CD4-positive, alpha-beta T cell treated with Interleukin-10 for 1 hour (primary cell): Measurements from ENCODE around the gene DYSF.

Experiments
- DNase-seq: peaks from one replicate; pipeline ENCODE4 v3.0.0-alpha.2; 2020

The DYSF gene

GRCh38 chr2:71531522-71532047, 78.2 kb downstream of the DYSF start:
- DNase-seq: no peak

DNA sequence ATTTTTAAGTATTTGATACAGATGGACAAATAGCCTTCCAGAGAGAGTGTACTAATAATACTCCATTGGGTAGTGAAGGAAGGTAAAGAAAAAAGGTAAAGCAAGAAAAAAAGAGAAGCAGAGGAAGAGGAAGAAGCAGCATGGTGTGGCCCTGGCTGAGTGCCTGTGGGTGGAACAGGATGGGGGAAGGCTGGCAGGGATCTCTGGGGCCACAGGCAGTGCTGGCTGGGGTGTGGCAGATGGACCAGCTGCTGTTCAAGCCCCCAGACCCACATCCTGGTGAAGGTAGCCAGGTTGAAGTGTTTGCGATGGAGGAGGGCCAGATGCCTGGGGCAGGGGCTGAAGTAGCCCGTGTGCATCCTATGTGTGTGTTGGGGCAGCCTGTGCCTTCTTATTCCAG, 79.0 kb downstream of the DYSF start:
- no peak for DNase-seq

GRCh38 chr2:71534201-71534600, 80.8 kb downstream of the DYSF start:
- DNase-seq: no peak

- no peak for DNase-seq
These were observed 81.5 kb downstream of the DYSF start for GRCh38 chr2:71534826-71535225.

GRCh38 chr2:71535526-71535925, 82.2 kb downstream of the DYSF start:
- no peak for DNase-seq

- no peak for DNase-seq
These were observed 82.9 kb downstream of the DYSF start for GRCh38 chr2:71536226-71536671.

DNA sequence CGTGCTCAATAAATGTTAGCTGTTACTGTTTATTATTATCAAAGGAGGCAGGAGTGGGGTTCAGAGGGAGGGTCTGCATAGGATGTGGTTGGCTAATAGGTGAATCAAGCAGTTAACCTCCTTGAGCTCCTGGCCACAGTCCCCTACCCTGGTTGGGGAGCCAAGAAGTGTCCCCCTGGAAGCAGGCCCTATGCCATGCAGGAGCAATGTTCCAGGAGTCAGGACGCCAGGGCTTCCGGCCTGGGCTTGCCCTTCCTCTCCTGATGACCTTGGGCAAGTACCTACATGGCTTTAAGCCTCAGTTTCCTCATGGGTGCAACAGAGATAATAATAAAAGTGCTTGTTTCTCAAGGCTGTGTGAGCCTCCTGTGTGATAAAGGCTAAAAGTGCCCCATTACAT, 84.9 kb downstream of the DYSF start:
- DNase-seq: no peak

DNA sequence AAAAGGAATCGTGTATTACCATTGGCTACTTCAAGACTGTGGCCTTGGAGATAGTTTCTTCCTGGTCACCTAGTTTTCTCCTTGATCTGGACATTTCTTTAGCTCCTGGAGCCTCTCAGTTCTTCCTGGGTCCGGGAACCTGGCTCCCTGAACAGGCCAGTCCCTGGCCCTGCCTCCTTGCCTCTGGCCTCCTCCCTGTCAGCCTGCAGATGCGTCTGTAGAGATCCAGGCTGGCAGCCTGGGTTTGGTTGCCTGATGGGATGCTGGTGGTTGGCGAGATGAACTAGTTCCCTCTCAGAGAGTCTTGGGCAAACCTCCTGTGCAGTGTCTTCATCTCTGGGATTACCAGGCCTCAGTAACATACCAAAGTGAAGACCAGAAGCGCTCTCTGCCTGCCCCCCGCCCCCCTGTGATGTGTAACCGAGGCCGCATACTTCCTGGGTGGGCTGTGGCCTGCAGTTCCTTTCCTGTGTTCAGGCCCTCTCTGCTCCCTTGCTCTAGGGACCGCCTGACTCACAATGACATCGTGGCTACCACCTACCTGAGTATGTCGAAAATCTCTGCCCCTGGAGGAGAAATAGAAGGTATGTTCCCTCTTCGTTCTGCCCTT, 85.4 kb downstream of the DYSF start:
- DNase-seq: no peak

GRCh38 chr2:71540818-71541217, 87.5 kb downstream of the DYSF start:
- no peak for DNase-seq

DNA sequence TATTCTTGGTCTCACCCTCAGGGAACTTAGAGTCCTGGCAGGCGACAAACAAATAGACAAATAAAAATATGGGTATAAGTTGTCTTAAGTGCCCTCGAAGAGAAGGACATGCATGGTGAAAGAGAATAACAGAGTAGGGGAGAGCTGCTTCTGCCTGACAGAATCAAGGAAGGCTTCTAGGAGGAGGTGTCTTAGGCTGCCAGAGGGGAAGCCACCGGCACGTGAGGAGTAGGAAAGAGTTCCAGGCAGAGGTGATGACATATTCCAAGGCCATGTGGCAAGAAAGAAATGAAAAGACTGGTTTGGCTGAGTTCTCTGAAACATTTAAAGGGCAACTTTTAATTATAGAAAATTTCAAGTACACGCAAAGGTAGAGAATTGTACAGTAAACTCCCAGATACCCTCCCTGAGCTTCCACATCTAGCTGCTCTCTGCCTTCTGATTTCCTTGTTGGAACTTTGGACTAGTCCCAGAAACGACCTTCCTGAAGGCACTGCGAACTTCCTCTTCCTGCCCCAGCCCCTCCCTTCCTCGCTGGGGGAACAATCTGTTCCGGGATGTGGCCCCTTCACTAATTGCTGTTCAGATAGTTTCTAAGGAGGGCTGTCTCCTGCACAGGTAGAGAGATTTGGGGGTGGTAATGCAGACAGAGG, 91.7 kb downstream of the DYSF start:
- DNase-seq: no peak

DNA sequence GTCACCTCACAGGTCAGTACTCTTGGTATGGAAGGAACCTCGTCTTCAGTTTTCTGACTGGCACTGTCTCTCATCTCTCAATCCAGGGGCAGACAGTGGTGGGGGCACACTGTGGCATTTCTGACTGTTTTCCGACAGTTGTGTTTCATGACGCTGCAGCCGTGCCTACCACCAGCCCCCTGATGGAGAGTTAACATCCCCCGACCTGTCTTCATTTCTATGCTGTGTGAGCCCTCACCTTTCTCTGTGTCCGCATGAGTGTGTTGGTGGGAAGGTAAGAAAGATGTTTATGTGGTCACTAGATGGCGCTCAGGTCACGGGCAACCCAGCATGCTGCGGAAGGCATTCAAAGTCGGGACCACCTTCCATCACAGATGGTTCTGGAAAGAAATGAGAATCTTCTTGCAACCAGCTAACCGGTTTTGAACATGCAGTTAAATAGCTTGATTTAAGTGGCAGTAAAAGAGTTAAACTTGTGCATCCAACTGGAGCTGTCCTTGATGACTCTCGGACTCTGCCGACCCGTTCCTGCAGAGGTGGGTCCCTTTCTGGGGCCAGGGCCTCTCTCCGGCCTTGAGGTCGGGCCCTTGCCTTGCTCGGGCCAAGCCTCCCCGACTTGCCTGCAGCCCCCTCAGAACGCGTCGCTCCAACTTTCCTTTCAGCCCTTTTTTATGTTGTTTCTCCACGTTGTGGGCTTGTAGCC, 92.4 kb downstream of the DYSF start:
- peak; percentile 47 for DNase-seq

DNA sequence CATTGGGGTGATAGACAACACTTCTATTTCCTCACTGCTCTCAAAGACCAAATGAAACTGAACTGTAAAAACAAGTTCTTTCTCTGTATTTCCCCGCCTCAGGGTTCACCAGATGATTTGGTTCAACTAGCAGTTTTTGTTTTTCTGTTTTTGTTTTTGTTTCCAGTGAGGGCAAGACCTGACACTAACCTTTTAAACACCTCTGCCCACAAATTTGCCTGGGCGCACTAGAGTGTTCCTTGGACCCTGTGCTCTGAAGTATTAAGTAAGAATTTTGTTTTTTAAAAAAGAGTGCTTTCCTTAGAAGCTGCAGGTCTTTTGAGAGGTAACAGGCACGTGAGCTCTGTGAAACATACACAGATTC, 92.9 kb downstream of the DYSF start:
- DNase-seq: no peak

DNA sequence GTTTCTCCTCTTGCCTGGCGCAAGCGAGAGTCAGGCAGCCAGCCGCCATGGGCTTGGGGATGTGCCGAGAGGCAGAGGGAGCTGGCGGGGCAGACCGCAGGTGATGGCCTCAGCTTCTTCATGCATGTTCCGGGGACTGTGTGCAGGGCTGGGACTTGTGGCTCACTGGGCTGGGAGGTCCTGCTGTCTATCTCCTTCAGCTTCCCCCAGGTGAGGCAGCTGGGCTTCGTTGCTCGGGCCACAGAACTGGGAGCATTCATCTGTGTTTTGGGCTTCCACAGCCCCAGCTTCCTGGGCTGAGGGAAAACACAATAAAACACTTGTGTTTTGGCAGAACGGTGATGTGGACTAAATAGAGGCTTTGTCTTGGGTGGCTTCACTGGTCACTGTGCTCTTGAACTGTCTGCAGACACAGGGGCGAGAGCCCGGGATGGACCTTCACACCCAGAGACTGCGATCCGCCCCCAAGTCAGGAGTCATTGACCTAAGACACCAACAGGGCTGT, 93.5 kb downstream of the DYSF start:
- DNase-seq: no peak

DNA sequence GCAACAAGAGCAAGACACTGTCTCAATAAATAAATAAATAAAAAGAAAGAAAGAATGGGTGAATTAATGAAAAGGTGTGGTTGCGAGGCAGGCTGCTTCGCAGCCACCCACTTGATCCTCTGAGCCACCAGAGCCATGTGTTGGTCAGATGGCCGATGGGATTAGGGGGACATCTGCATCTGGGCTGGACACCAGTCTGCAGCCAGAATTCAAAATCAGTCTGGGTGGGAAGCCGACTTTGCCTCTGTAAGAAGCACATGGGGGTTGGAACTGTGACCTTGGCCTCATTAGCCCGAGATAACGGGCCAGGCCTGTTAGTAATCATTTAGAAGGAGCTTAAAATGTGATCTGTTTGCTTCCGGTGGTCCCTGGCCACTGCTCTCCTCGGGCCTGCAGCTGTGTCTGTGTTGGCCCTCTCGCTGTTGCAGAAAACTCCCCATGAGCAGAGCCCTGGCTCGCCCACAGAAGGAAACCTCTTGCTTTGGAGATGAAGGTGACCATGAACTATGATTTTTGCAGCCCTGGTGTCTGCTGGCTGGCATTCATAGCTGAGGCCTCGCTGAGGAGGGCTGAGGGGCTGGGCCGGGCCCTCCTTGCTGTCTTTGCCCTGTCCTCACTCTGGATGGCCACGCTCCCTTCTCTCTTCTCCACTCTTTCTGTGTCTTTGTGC, 94.4 kb downstream of the DYSF start:
- no peak for DNase-seq

DNA sequence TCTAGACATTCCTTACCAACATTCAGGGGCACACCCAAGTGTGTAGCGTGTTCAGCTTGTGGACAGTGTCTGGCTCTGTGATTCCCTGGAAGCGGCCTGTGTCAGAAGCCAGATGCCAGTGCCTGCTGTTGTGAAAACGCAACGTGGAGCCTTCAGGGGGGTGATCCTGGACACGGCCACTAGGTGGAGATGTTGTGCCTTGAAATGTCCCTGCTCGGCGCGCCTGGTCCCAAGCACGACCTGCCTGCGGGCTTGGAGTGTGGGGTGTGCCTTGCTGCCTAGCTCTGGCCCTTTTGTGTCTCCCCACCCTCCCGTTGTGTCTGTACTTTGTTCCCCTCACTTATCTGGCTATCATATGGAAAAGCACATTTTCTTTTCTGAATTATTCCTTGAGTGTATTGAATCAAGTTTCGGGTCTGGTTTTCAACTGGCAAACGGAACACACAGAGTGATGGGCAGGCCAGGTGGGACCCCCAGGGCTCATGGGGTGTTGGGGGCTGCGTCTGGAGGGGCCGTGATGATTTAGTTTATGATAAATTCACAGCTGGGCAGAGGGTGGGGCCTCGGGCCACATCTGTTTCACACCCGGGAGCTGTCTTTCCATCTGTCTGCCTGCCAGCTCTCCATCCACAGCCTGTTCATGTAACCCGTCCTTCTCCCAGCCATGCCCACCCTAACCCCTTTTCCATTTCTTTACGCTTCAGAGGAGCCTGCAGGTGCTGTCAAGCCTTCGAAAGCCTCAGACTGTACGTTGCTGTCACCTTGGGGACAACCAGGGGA, 95.5 kb downstream of the DYSF start:
- DNase-seq: peak; percentile 61

GRCh38 chr2:71550801-71551630, 97.7 kb downstream of the DYSF start:
- DNase-seq: no peak

DNA sequence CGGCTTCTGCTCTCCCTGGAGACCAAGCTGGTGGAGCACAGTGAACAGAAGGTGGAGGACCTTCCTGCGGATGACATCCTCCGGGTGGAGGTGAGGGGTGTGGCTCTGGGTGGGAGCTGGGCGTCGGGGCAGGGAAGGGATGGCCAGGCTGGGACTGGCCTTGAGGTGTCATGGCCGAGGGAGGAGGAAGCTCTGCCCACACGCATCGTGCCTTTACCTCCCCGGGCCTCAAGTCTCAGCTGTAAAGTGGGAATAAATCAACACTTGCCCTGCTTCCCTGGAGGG, 98.2 kb downstream of the DYSF start:
- DNase-seq: no peak

- no peak for DNase-seq
These were observed 99.0 kb downstream of the DYSF start for GRCh38 chr2:71552356-71552755.

DNA sequence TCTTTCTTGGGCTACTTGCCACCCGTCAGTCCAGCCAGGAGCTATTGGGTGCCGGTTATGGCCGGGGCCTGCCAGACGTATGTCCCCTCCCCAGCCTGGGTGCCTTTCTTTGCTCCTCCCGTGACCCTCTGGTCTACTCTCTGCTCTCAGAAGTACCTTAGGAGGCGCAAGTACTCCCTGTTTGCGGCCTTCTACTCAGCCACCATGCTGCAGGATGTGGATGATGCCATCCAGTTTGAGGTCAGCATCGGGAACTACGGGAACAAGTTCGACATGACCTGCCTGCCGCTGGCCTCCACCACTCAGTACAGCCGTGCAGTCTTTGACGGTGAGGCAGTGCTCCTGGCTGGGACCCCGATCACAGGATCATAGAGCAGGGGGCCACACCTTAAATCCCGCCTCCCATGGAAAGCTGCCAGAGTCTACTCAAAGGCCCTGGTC, 99.5 kb downstream of the DYSF start:
- DNase-seq: no peak

DNA sequence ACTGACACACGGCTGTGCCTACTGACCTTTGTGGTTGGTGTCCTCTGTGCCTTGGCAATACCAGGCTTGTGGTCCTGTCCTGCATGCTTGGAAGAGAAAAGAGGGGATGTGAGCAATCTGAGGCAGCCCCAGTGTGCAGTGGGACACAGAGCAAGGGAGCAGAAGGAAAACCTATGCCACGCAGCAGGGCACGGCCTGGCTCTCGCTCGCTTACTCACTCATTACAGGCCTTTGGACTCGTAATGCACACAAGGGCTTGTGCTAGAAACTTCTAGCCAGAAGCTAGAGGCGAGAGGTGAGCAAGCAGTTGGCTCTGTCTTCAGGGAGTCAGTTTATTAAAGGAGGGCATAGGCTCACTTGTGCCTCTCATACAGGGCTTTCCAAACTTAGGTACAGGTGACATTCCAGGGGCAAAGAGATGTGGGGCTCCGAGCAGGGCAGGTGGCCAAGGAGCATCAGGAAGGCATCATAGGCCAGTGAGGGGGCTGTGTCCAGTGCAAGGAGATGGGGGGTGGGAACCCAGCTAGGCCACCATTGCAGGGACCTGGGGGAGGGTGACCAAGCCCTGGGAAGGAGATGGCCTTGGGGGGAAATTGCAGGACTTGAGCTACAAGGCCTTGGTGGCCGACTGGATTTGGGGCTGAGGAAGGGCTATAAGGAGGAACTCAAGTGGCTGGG, 100.8 kb downstream of the DYSF start:
- no peak for DNase-seq

- DNase-seq: no peak
These were observed 101.3 kb downstream of the DYSF start for GRCh38 chr2:71554706-71555056.
